ENCODE results near the gene LMNB1.

Gene LMNB1

GRCh38 chr5:126847826-126848251, 70.9 kb downstream of the LMNB1 start:
- no peak for TF ChIP-seq EZH2phosphoT487 (conservative IDR thresholded peaks at IDR 0.05; ENCODE audit: low read length)
- H3K4me3 ChIP-seq (ENCODE audit: insufficient read depth, low read length, poor library complexity, severe bottlenecking) = no peak overlapping the region
- no peak overlapping the region for H2AFZ ChIP-seq (ENCODE audit: low read depth, low read length, severe bottlenecking)
- H3K27ac ChIP-seq (ENCODE audit: low read depth, low read length) = no peak overlapping the region
- no peak overlapping the region for H3K4me2 ChIP-seq (ENCODE audit: low read depth, low read length, poor library complexity, severe bottlenecking)
- no peaks in the 10 kb centered on the region for H4K20me1 ChIP-seq (ENCODE audit: low read depth, low read length)
- no peaks in the 10 kb centered on the region for H3K36me3 ChIP-seq (ENCODE audit: low read length)
- no peaks in the 10 kb centered on the region for H3K9me2 ChIP-seq (replicated peaks; ENCODE audit: insufficient read depth, low read length)
- H3K9me3 ChIP-seq (ENCODE audit: insufficient read depth, low read length) = no peaks in the 10 kb centered on the region
- H3K79me2 ChIP-seq (ENCODE audit: insufficient read depth, low read length) = no peaks in the 10 kb centered on the region
- no peak overlapping the region for H3K9ac ChIP-seq (ENCODE audit: low read length)
- H3F3A ChIP-seq (ENCODE audit: insufficient read depth) = peaks cover 8% of the 10 kb centered on the region
- H3K27me3 ChIP-seq (ENCODE audit: low read length) = no peaks in the 10 kb centered on the region

GRCh38 chr5:126848253-126848652, 71.3 kb downstream of the LMNB1 start:
- no peaks in the 10 kb centered on the region for H3K79me2 ChIP-seq (ENCODE audit: insufficient read depth, low read length)
- H3K4me3 ChIP-seq (ENCODE audit: insufficient read depth, low read length, poor library complexity, severe bottlenecking) = no peak overlapping the region
- H3K9me2 ChIP-seq (replicated peaks; ENCODE audit: insufficient read depth, low read length) = no peaks in the 10 kb centered on the region
- H3F3A ChIP-seq (ENCODE audit: insufficient read depth) = peaks cover 8% of the 10 kb centered on the region
- no peaks in the 10 kb centered on the region for H4K20me1 ChIP-seq (ENCODE audit: low read depth, low read length)
- no peak for TF ChIP-seq EZH2phosphoT487 (conservative IDR thresholded peaks at IDR 0.05; ENCODE audit: low read length)
- TF ChIP-seq, protein P1, sequence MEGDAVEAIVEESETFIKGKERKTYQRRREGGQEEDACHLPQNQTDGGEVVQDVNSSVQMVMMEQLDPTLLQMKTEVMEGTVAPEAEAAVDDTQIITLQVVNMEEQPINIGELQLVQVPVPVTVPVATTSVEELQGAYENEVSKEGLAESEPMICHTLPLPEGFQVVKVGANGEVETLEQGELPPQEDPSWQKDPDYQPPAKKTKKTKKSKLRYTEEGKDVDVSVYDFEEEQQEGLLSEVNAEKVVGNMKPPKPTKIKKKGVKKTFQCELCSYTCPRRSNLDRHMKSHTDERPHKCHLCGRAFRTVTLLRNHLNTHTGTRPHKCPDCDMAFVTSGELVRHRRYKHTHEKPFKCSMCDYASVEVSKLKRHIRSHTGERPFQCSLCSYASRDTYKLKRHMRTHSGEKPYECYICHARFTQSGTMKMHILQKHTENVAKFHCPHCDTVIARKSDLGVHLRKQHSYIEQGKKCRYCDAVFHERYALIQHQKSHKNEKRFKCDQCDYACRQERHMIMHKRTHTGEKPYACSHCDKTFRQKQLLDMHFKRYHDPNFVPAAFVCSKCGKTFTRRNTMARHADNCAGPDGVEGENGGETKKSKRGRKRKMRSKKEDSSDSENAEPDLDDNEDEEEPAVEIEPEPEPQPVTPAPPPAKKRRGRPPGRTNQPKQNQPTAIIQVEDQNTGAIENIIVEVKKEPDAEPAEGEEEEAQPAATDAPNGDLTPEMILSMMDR (IDR thresholded peaks at IDR 0.05; ENCODE audit: insufficient read depth, low read length, poor library complexity, severe bottlenecking) = no peak
- no peak overlapping the region for H2AFZ ChIP-seq (ENCODE audit: low read depth, low read length, severe bottlenecking)
- no peak overlapping the region for H3K4me2 ChIP-seq (ENCODE audit: low read depth, low read length, poor library complexity, severe bottlenecking)
- no peaks in the 10 kb centered on the region for H3K36me3 ChIP-seq (ENCODE audit: low read length)
- H3K27me3 ChIP-seq (ENCODE audit: low read length) = no peaks in the 10 kb centered on the region
- no peaks in the 10 kb centered on the region for H3K9me3 ChIP-seq (ENCODE audit: insufficient read depth, low read length)
- H3K27ac ChIP-seq (ENCODE audit: low read depth, low read length) = no peak overlapping the region
- H3K9ac ChIP-seq (ENCODE audit: low read length) = no peak overlapping the region

GRCh38 chr5:126849101-126849678, 72.3 kb downstream of the LMNB1 start:
- Histone ChIP-seq H2AFZ (ENCODE audit: low read depth, low read length, severe bottlenecking) (no peak overlapping the region), H3K79me2 (ENCODE audit: insufficient read depth, low read length) (no peaks in the 10 kb centered on the region), H3K9me2 (replicated peaks; ENCODE audit: insufficient read depth, low read length) (no peaks in the 10 kb centered on the region), H3K4me3 (ENCODE audit: insufficient read depth, low read length, poor library complexity, severe bottlenecking) (no peak overlapping the region), H4K20me1 (ENCODE audit: low read depth, low read length) (no peaks in the 10 kb centered on the region), H3K27ac (ENCODE audit: low read depth, low read length) (no peak overlapping the region), H3K9ac (ENCODE audit: low read length) (no peak overlapping the region), H3F3A (ENCODE audit: insufficient read depth) (peaks cover 8% of the 10 kb centered on the region), H3K27me3 (ENCODE audit: low read length) (no peaks in the 10 kb centered on the region), H3K36me3 (ENCODE audit: low read length) (no peaks in the 10 kb centered on the region), H3K4me2 (ENCODE audit: low read depth, low read length, poor library complexity, severe bottlenecking) (no peak overlapping the region), H3K9me3 (ENCODE audit: insufficient read depth, low read length) (no peaks in the 10 kb centered on the region)
- no peak for TF ChIP-seq EZH2phosphoT487 (conservative IDR thresholded peaks at IDR 0.05; ENCODE audit: low read length)
- TF ChIP-seq, protein P1 (IDR thresholded peaks at IDR 0.05; ENCODE audit: insufficient read depth, low read length, poor library complexity, severe bottlenecking) = no peak

DNA sequence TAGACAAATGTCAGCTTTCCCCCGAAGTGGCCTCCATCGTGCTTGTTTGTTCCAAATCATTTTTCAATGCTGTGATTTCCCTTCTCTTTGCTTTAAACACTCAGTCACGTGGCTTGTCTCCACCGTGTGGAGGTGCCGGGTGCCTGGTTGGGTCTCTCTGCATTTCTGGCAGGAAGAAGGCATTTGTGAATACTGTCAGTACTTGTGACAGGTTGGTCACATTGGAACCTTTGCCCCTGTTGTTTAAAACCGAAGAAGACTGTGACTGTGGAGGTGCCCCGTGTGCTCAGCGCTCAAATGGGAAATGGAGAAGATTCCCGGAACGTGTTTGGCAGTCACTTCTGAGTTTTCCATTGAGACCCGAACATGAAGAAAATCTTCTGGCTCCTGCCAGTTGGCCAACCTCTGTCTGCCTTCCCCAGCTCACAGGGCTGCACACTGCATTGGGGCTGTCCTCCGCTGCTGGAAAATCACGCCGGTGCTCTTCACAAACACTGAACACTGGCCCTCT, 74.6 kb downstream of the LMNB1 start:
- Histone ChIP-seq H3K4me3 (ENCODE audit: insufficient read depth, low read length, poor library complexity, severe bottlenecking) (no peak overlapping the region), H3K4me2 (ENCODE audit: low read depth, low read length, poor library complexity, severe bottlenecking) (no peak overlapping the region), H3F3A (ENCODE audit: insufficient read depth) (0 out of 2 replicates have a peak, but pooled peaks cover under 1% of the 10 kb centered on the region), H3K79me2 (ENCODE audit: insufficient read depth, low read length) (no peaks in the 10 kb centered on the region), H3K9me3 (ENCODE audit: insufficient read depth, low read length) (no peaks in the 10 kb centered on the region), H4K20me1 (ENCODE audit: low read depth, low read length) (no peaks in the 10 kb centered on the region), H3K27ac (ENCODE audit: low read depth, low read length) (no peak overlapping the region), H3K27me3 (ENCODE audit: low read length) (no peaks in the 10 kb centered on the region), H2AFZ (ENCODE audit: low read depth, low read length, severe bottlenecking) (no peak overlapping the region), H3K9ac (ENCODE audit: low read length) (no peak overlapping the region), H3K36me3 (ENCODE audit: low read length) (no peaks in the 10 kb centered on the region), H3K9me2 (replicated peaks; ENCODE audit: insufficient read depth, low read length) (no peaks in the 10 kb centered on the region)
- no peak for TF ChIP-seq EZH2phosphoT487 (conservative IDR thresholded peaks at IDR 0.05; ENCODE audit: low read length)
- TF ChIP-seq, protein P1 (IDR thresholded peaks at IDR 0.05; ENCODE audit: insufficient read depth, low read length, poor library complexity, severe bottlenecking) = no peak
